Trophoblast cell (in vitro differentiated cells and primary cell): ENCODE data around the gene ALG2.
"Not testable (repeated sequence)": the region's sequence is repeated elsewhere in the genome, so short reads cannot be mapped to it uniquely, and the experiment has no call there.

ENCODE experiments used
- DNase-seq, 2 donors: peaks; one replicate each; pipeline ENCODE4 v3.0.0-alpha.2; 2016
- H2AFZ ChIP-seq: 2 replicates; pipeline ENCODE4 v1.6.1; 2013; ENCODE audit warnings: low read length, moderate library complexity, mild to moderate bottlenecking; ENCODE audit not compliant: insufficient read depth, poor library complexity
- H2AK5ac ChIP-seq: 2 replicates; pipeline ENCODE4 v1.6.1; 2013; ENCODE audit warnings: mild to moderate bottlenecking, low read length
- H2BK120ac ChIP-seq: 2 replicates; pipeline ENCODE4 v1.6.1; 2013; ENCODE audit warnings: low read length, mild to moderate bottlenecking, moderate library complexity; ENCODE audit not compliant: insufficient read depth, poor library complexity
- H2BK12ac ChIP-seq: 2 replicates; pipeline ENCODE4 v1.6.1; 2013; ENCODE audit warnings: mild to moderate bottlenecking, low read length, moderate library complexity
- H2BK5ac ChIP-seq: 2 replicates; pipeline ENCODE4 v1.6.1; 2013; ENCODE audit warnings: low read length, low read depth, moderate library complexity, mild to moderate bottlenecking; ENCODE audit not compliant: poor library complexity
- H3K14ac ChIP-seq: 2 replicates; pipeline ENCODE4 v1.6.1; 2013; ENCODE audit warnings: mild to moderate bottlenecking, low read length
- H3K18ac ChIP-seq: 2 replicates; pipeline ENCODE4 v1.6.1; 2013; ENCODE audit warnings: mild to moderate bottlenecking, low read length
- H3K23ac ChIP-seq: 2 replicates; pipeline ENCODE4 v1.6.1; 2013; ENCODE audit warnings: low read length
- H3K27ac ChIP-seq: 2 replicates; pipeline ENCODE4 v1.5.1; 2013; ENCODE audit warnings: low read depth, mild to moderate bottlenecking, inconsistent platforms, low read length, moderate library complexity
- H3K27me3 ChIP-seq: 2 replicates; pipeline ENCODE4 v1.6.1; 2013; ENCODE audit warnings: inconsistent platforms, mild to moderate bottlenecking, low read length, moderate library complexity; ENCODE audit not compliant: insufficient read depth
- H3K36me3 ChIP-seq, 2 experiments: 1 replicate in 1 of 2; 2 replicates in 1 of 2; pipeline ENCODE4 v1.6.1; 2013; ENCODE audit warnings: low read length in 2 of 2, mild to moderate bottlenecking in 2 of 2, moderate library complexity in 1 of 2; ENCODE audit not compliant: insufficient read depth in 2 of 2, control insufficient read depth in 1 of 2
- H3K4ac ChIP-seq: 2 replicates; pipeline ENCODE4 v1.6.1; 2013; ENCODE audit warnings: low read depth, mild to moderate bottlenecking, low read length, moderate library complexity
- H3K4me1 ChIP-seq, 2 experiments: 1 replicate in 1 of 2; 2 replicates in 1 of 2; pipeline ENCODE4 v1.6.1; 2013; ENCODE audit warnings: low read length in 2 of 2, mild to moderate bottlenecking in 2 of 2, moderate library complexity in 1 of 2; ENCODE audit not compliant: insufficient read depth in 2 of 2, control insufficient read depth in 1 of 2
- H3K4me2 ChIP-seq: 2 replicates; pipeline ENCODE4 v1.6.1; 2013; ENCODE audit warnings: inconsistent platforms, mild to moderate bottlenecking, low read length, moderate library complexity
- H3K4me3 ChIP-seq: 2 replicates; pipeline ENCODE4 v1.5.1; 2013; ENCODE audit warnings: mild to moderate bottlenecking, low read depth, low read length, inconsistent platforms
- H3K79me1 ChIP-seq: one replicate; pipeline ENCODE4 v1.6.1; 2013; ENCODE audit warnings: low read length
- H3K79me2 ChIP-seq: 2 replicates; pipeline ENCODE4 v1.6.1; 2013; ENCODE audit warnings: low read length, mild to moderate bottlenecking; ENCODE audit not compliant: control insufficient read depth, insufficient read depth, poor library complexity
- H3K9ac ChIP-seq: 2 replicates; pipeline ENCODE4 v1.6.1; 2013; ENCODE audit warnings: mild to moderate bottlenecking, low read length
- H3K9me3 ChIP-seq: 2 replicates; pipeline ENCODE4 v1.6.1; 2013; ENCODE audit warnings: low read depth, mild to moderate bottlenecking, control low read depth, inconsistent platforms, low read length; ENCODE audit not compliant: insufficient read depth
- H4K12ac ChIP-seq: 2 replicates; pipeline ENCODE4 v1.6.1; 2013; ENCODE audit warnings: low read depth, mild to moderate bottlenecking, low read length, moderate library complexity
- H4K8ac ChIP-seq: 2 replicates; pipeline ENCODE4 v1.6.1; 2013; ENCODE audit warnings: low read depth, mild to moderate bottlenecking, low read length, moderate library complexity
- H4K91ac ChIP-seq: one replicate; pipeline ENCODE4 v1.6.1; 2013; ENCODE audit warnings: low read depth, mild to moderate bottlenecking, low read length, moderate library complexity
- WGBS: extraction: QIAGEN DNeasy Blood & Tissue Kit; methylation state at CpG from one replicate; pipeline ENCODE4 v1.1.7; 2013; ENCODE audit warnings: missing lambda C conversion rate; ENCODE audit not compliant: insufficient read length, insufficient coverage; ENCODE audit errors: extremely low coverage; 5-methylcytosine and 5-hydroxymethylcytosine counted together

ALG2 gene

GRCh38 chr9:99241106-99241505, 19.4 kb upstream of the ALG2 start:
- no peak overlapping the region for H3K23ac ChIP-seq
- no peaks in the 10 kb centered on the region for H3K27me3 ChIP-seq
- no peak overlapping the region for H2BK12ac ChIP-seq
- H2BK120ac ChIP-seq = no peak overlapping the region
- H4K8ac ChIP-seq = no peak overlapping the region
- H4K91ac ChIP-seq = no peak overlapping the region
- DNase-seq = peak in 1 of 2 donors; percentile 16
- H3K79me2 ChIP-seq = no peaks in the 10 kb centered on the region
- H3K27ac ChIP-seq = no peak overlapping the region
- H3K18ac ChIP-seq = no peak overlapping the region
- peaks cover 0 to 2% of the 10 kb centered on the region in 2 experiments for H3K36me3 ChIP-seq
- no peak overlapping the region for H3K14ac ChIP-seq
- no peak overlapping the region for H3K9ac ChIP-seq
- H3K79me1 ChIP-seq = no peaks in the 10 kb centered on the region
- no peak overlapping the region for H3K4me3 ChIP-seq
- H3K9me3 ChIP-seq = no peaks in the 10 kb centered on the region
- no CpG with 5 or more reads among the region's 7 CpGs for WGBS
- H2AK5ac ChIP-seq = no peak overlapping the region
- H2BK5ac ChIP-seq = no peak overlapping the region
- no peak overlapping the region for H3K4ac ChIP-seq
- no peak overlapping the region for H3K4me2 ChIP-seq
- no peak overlapping the region for H4K12ac ChIP-seq
- H2AFZ ChIP-seq = no peak overlapping the region
- H3K4me1 ChIP-seq = peaks cover 0 to 9% of the 10 kb centered on the region in 2 experiments

- Histone ChIP-seq H3K9ac (no peak overlapping the region), H3K4me3 (no peak overlapping the region), H2AK5ac (no peak overlapping the region), H2BK5ac (no peak overlapping the region), H3K23ac (no peak overlapping the region), H4K91ac (no peak overlapping the region), H3K18ac (no peak overlapping the region), H2BK12ac (no peak overlapping the region), H3K79me2 (no peaks in the 10 kb centered on the region), H3K9me3 (no peaks in the 10 kb centered on the region), H3K4ac (no peak overlapping the region), H3K79me1 (no peaks in the 10 kb centered on the region), H3K27me3 (no peaks in the 10 kb centered on the region), H4K8ac (no peak overlapping the region), H3K36me3 (peaks cover 0 to 4% of the 10 kb centered on the region in 2 experiments), H3K14ac (no peak overlapping the region), H4K12ac (no peak overlapping the region), H3K4me2 (no peak overlapping the region), H3K27ac (no peak overlapping the region), H2BK120ac (no peak overlapping the region), H3K4me1 (peaks cover 0 to 9% of the 10 kb centered on the region in 2 experiments), H2AFZ (no peak overlapping the region)
- no CpG with 5 or more reads among the region's 6 CpGs for WGBS
- no peak for DNase-seq
Measured at GRCh38 chr9:99239341-99240060, 17.8 kb upstream of the ALG2 start.

GRCh38 chr9:99238331-99238730, 16.6 kb upstream of the ALG2 start:
- no peaks in the 10 kb centered on the region for H3K79me1 ChIP-seq

GRCh38 chr9:99237849-99238248, 16.1 kb upstream of the ALG2 start:
- not testable (repeated sequence) for H2BK120ac ChIP-seq, H4K8ac ChIP-seq, H3K9me3 ChIP-seq, H3K4me2 ChIP-seq, H4K91ac ChIP-seq, H2BK5ac ChIP-seq, H3K14ac ChIP-seq, H3K4me3 ChIP-seq, H2AK5ac ChIP-seq, H3K27ac ChIP-seq, H3K27me3 ChIP-seq, H2AFZ ChIP-seq, H3K4ac ChIP-seq, H3K9ac ChIP-seq, H3K4me1 ChIP-seq, H3K23ac ChIP-seq, H2BK12ac ChIP-seq, H3K18ac ChIP-seq, DNase-seq, H3K36me3 ChIP-seq, H3K79me1 ChIP-seq, H3K79me2 ChIP-seq, H4K12ac ChIP-seq
- no CpG with 5 or more reads among the region's 4 CpGs for WGBS

More at GRCh38 chr9:99238331-99238730, 16.6 kb upstream of the ALG2 start:
- no peak overlapping the region for H3K4me2 ChIP-seq
- DNase-seq = peak in 1 of 2 donors; percentile 25
- no peak overlapping the region for H3K27ac ChIP-seq
- no peak overlapping the region for H3K4ac ChIP-seq
- peaks cover 0 to 4% of the 10 kb centered on the region in 2 experiments for H3K36me3 ChIP-seq
- no peak overlapping the region for H2BK12ac ChIP-seq
- H3K79me2 ChIP-seq = no peaks in the 10 kb centered on the region
- H2BK120ac ChIP-seq = no peak overlapping the region
- no peak overlapping the region for H3K9ac ChIP-seq
- H2AK5ac ChIP-seq = no peak overlapping the region
- H3K4me3 ChIP-seq = no peak overlapping the region
- no peaks in the 10 kb centered on the region for H3K9me3 ChIP-seq
- H3K23ac ChIP-seq = peak overlapping the region; percentile 83
- no peak overlapping the region for H4K91ac ChIP-seq
- no peak overlapping the region for H3K18ac ChIP-seq
- no peak overlapping the region for H2BK5ac ChIP-seq
- no peak overlapping the region for H3K14ac ChIP-seq
- no peaks in the 10 kb centered on the region for H3K27me3 ChIP-seq
- H4K12ac ChIP-seq = no peak overlapping the region
- no peak overlapping the region for H2AFZ ChIP-seq
- peaks cover 0 to 9% of the 10 kb centered on the region in 2 experiments for H3K4me1 ChIP-seq
- H4K8ac ChIP-seq = no peak overlapping the region
